Measurements from ENCODE around the gene GFER. TPM values are rescaled to one million over a fixed set of nuclear protein-coding genes. Genes with fewer than 3 reads are reported as not detected.

GFER gene
- total and polyA plus RNA-seq, 2 donors (not counting 1 experiment from before 2014, with no cell fraction given), result 15.6 to 30.4 TPM

- H3K4me3 ChIP-seq (ENCODE audit: control extremely low read depth in 1 of 5, extremely low read depth in 1 of 5, insufficient read depth in 1 of 5, low read depth in 2 of 5, low read length in 4 of 5), result peak within 1 kb of the TSS; percentile 42 to 83 (median 73)
- Mint-ChIP-seq H3K4me1 (peaks cover 21% of the 10 kb centered on the region), H3K9me3 (ENCODE audit: insufficient read depth) (no peaks in the 10 kb centered on the region), H3K27ac (peak within 1 kb of the TSS; percentile 80), H3K27me3 (no peaks in the 10 kb centered on the region), H3K4me3 (peak within 1 kb of the TSS; percentile 90)
- H4K20me1 ChIP-seq (ENCODE audit: control insufficient read depth, insufficient read depth, low read length, poor library complexity, severe bottlenecking), result no peaks in the 10 kb centered on the region
- H3K4me1 ChIP-seq (ENCODE audit: control insufficient read depth in 2 of 2, insufficient read depth in 2 of 2, low read length in 2 of 2), result peaks cover 14 to 19% of the 10 kb centered on the region in 2 donors
- 2% methylated on average over 73 of the region's 77 CpGs for WGBS (ENCODE audit: insufficient coverage)
- peak within 1 kb of the TSS; percentile 91 for H2AFZ ChIP-seq (ENCODE audit: insufficient read depth, low read depth, low read length, poor library complexity, severe bottlenecking)
- no peak for TF ChIP-seq CTCF (IDR thresholded peaks at IDR 0.05)
- no peak for TF ChIP-seq EZH2 (IDR thresholded peaks at IDR 0.05; ENCODE audit: borderline replicate concordance, insufficient read depth, low read depth, low read length, poor library complexity, severe bottlenecking)
- ChIA-PET CTCF (interaction anchor here (0.8 to 1.7 kb wide), 3 partner anchors 15 to 79 kb away, joined by 3 to 6 read pairs (median 5); partner anchors contain the start of gene RPS2), POLR2A (interaction anchor here (0.8 to 1.4 kb wide), 7 partner anchors 11 to 212 kb away, joined by 3 to 12 read pairs (median 4); partner anchors contain the start of genes NTHL1, RPS2, TRAF7 and TSC2)
- no peaks in the 10 kb centered on the region for H3K27me3 ChIP-seq (replicated peaks in 1 of 4; ENCODE audit: control extremely low read depth in 1 of 4, control insufficient read depth in 3 of 4, insufficient read depth in 4 of 4, low read length in 3 of 4)
- H3K27ac ChIP-seq (ENCODE audit: low read length in 2 of 2), result peak within 1 kb of the TSS; percentile 25 to 64
- peaks cover 0 to 8% of the 10 kb centered on the region in 2 experiments for H3K36me3 ChIP-seq (replicated peaks in 1 of 2; ENCODE audit: control extremely low read depth in 1 of 2, control insufficient read depth in 1 of 2, extremely low read depth in 1 of 2, insufficient read depth in 2 of 2, low read length in 1 of 2)
- peak within 1 kb of the TSS; percentile 81 for H3K4me2 ChIP-seq (replicated peaks; ENCODE audit: low read depth, low read length, poor library complexity, severe bottlenecking)
- peak within 1 kb of the TSS; percentile 82 for H3K9ac ChIP-seq (ENCODE audit: low read length)
- no peaks in the 10 kb centered on the region for H3K9me3 ChIP-seq (ENCODE audit: control extremely low read depth in 1 of 3, control insufficient read depth in 2 of 3, insufficient read depth in 1 of 3, low read length in 2 of 3)
- ATAC-seq (ENCODE audit: low read depth) (peak; percentile 99), DNase-seq (peak; percentile 99)
- intact Hi-C loops (cut with micrococcal nuclease), result loop anchor here (1.0 to 10.0 kb wide), 2 partner anchors 14 to 52 kb away; no protein-coding TSS in a partner anchor
- no peaks in the 10 kb centered on the region for H3K79me2 ChIP-seq (ENCODE audit: control insufficient read depth, insufficient read depth, low read length)
Observed at GRCh38 chr16:1942810-1943726, 40.9 kb upstream of the GFER start, which contains the start of gene MSRB1. MSRB1 (minus strand) TSS chr16:1943199; CDS start chr16:1943156, 43 bp downstream.
